Mesenchymal stem cell (in vitro differentiated cells and primary cell): Measurements from ENCODE around the gene AZU1.
A peak's percentile ranks its signal among the peaks of the same experiment; 100 is the strongest.

ENCODE experiments used
- DNase-seq: peaks from one replicate; pipeline ENCODE4 v3.0.0-alpha.2; 2013
- H2AFZ ChIP-seq: one replicate; pipeline ENCODE4 v1.6.1; 2013; ENCODE audit warnings: low read depth, mild to moderate bottlenecking, control low read depth, inconsistent platforms, low read length, moderate library complexity
- H2AK5ac ChIP-seq: 2 replicates; pipeline ENCODE4 v1.6.1; 2013; ENCODE audit warnings: low read length, moderate library complexity, mild to moderate bottlenecking, inconsistent platforms; ENCODE audit not compliant: severe bottlenecking
- H2BK120ac ChIP-seq: one replicate; pipeline ENCODE4 v1.6.1; 2013; ENCODE audit warnings: low read depth, mild to moderate bottlenecking, inconsistent platforms, low read length, moderate library complexity
- H2BK12ac ChIP-seq, 2 experiments: one replicate each; pipeline ENCODE4 v1.6.1; 2013; ENCODE audit warnings: inconsistent platforms in 2 of 2, low read length in 2 of 2, mild to moderate bottlenecking in 2 of 2, moderate library complexity in 2 of 2, control low read depth in 1 of 2
- H2BK15ac ChIP-seq: one replicate; pipeline ENCODE4 v1.6.1; 2013; ENCODE audit warnings: mild to moderate bottlenecking, low read depth, inconsistent platforms; ENCODE audit not compliant: poor library complexity, severe bottlenecking
- H2BK5ac ChIP-seq: 2 replicates; pipeline ENCODE4 v1.6.1; 2013; ENCODE audit warnings: low read depth, mild to moderate bottlenecking, low read length, control low read depth, inconsistent platforms; ENCODE audit not compliant: poor library complexity, severe bottlenecking
- H3K14ac ChIP-seq, 2 experiments: one replicate each; pipeline ENCODE4 v1.6.1; 2013; ENCODE audit warnings: inconsistent platforms in 2 of 2, low read length in 2 of 2, control low read depth in 1 of 2, mild to moderate bottlenecking in 1 of 2, moderate library complexity in 1 of 2
- H3K18ac ChIP-seq, 2 experiments: one replicate each; pipeline ENCODE4 v1.6.1; 2013; ENCODE audit warnings: inconsistent platforms in 2 of 2, low read length in 2 of 2, control low read depth in 1 of 2, low read depth in 1 of 2, mild to moderate bottlenecking in 1 of 2
- H3K23ac ChIP-seq, 2 experiments: one replicate each; pipeline ENCODE4 v1.6.1; 2013; ENCODE audit warnings: inconsistent platforms in 2 of 2, low read length in 2 of 2, mild to moderate bottlenecking in 2 of 2, moderate library complexity in 2 of 2, control low read depth in 1 of 2
- H3K27ac ChIP-seq: 2 replicates; pipeline ENCODE4 v1.5.1; 2013; ENCODE audit warnings: mild to moderate bottlenecking, moderate library complexity, low read length, control low read depth, inconsistent platforms; ENCODE audit not compliant: poor library complexity, severe bottlenecking
- H3K27me3 ChIP-seq, 2 experiments: 2 replicates each; pipeline versions ENCODE4 v1.6.1 to v1.7.0; 2013; ENCODE audit warnings: low read length in 2 of 2, mild to moderate bottlenecking in 2 of 2, moderate library complexity in 2 of 2, control low read depth in 1 of 2, inconsistent platforms in 1 of 2; ENCODE audit not compliant: control insufficient read depth in 1 of 2, insufficient read depth in 1 of 2
- H3K36me3 ChIP-seq, 2 experiments: 2 replicates each; pipeline versions ENCODE4 v1.6.1 to v1.7.0; 2013; ENCODE audit warnings: low read length in 2 of 2, control low read depth in 1 of 2, inconsistent platforms in 1 of 2, low read depth in 1 of 2, mild to moderate bottlenecking in 1 of 2; ENCODE audit not compliant: insufficient read depth in 2 of 2, control insufficient read depth in 1 of 2
- H3K4ac ChIP-seq, 2 experiments: one replicate each; pipeline ENCODE4 v1.6.1; 2013; ENCODE audit warnings: inconsistent platforms in 2 of 2, low read length in 2 of 2, mild to moderate bottlenecking in 2 of 2, moderate library complexity in 2 of 2, control low read depth in 1 of 2, low read depth in 1 of 2
- H3K4me1 ChIP-seq: 2 replicates; pipeline ENCODE4 v1.6.1; 2013; ENCODE audit warnings: low read depth, low read length, control low read depth; ENCODE audit not compliant: control insufficient read depth, insufficient read depth
- H3K4me2 ChIP-seq: 2 replicates; pipeline ENCODE4 v1.6.1; 2013; ENCODE audit warnings: low read length, mild to moderate bottlenecking, inconsistent platforms; ENCODE audit not compliant: poor library complexity, severe bottlenecking
- H3K4me3 ChIP-seq, 2 experiments: 2 replicates each; pipeline versions ENCODE4 v1.5.1 to v1.7.0; 2013; ENCODE audit warnings: low read length in 2 of 2, mild to moderate bottlenecking in 2 of 2, control low read depth in 1 of 2, low read depth in 1 of 2; ENCODE audit not compliant: insufficient read depth in 1 of 2
- H3K79me1 ChIP-seq: replicated peaks from 2 replicates; pipeline ENCODE4 v1.6.1; 2013; ENCODE audit warnings: mild to moderate bottlenecking, control low read depth, low read length, inconsistent platforms; ENCODE audit not compliant: poor library complexity, severe bottlenecking
- H3K9ac ChIP-seq: 2 replicates; pipeline ENCODE4 v1.7.0; 2013; ENCODE audit warnings: mild to moderate bottlenecking, low read length, moderate library complexity
- H3K9me3 ChIP-seq: 2 replicates; pipeline ENCODE4 v1.7.0; 2013; ENCODE audit warnings: mild to moderate bottlenecking, low read length; ENCODE audit not compliant: control insufficient read depth
- H4K8ac ChIP-seq: one replicate; pipeline ENCODE4 v1.6.1; 2013; ENCODE audit warnings: inconsistent platforms, mild to moderate bottlenecking, low read length, moderate library complexity
- H4K91ac ChIP-seq: one replicate; pipeline ENCODE4 v1.6.1; 2013; ENCODE audit warnings: mild to moderate bottlenecking, low read length, inconsistent platforms
- WGBS: methylation state at CpG from one replicate; pipeline ENCODE4 v1.1.7; 2013; ENCODE audit warnings: mixed read lengths; 5-methylcytosine and 5-hydroxymethylcytosine counted together

Gene AZU1

GRCh38 chr19:825897-826644 is 1.6 kb upstream of the AZU1 start:
- no peak overlapping the region for H3K9ac ChIP-seq
- H3K4me2 ChIP-seq, result no peak overlapping the region
- H4K8ac ChIP-seq, result no peak overlapping the region
- H2BK15ac ChIP-seq, result no peak overlapping the region
- no peak overlapping the region for H2AFZ ChIP-seq
- no peak overlapping the region for H2BK5ac ChIP-seq
- H2BK120ac ChIP-seq, result no peak overlapping the region
- H3K27me3 ChIP-seq, result peaks cover 0 to 28% of the 10 kb centered on the region in 2 experiments
- H3K79me1 ChIP-seq, result no peaks in the 10 kb centered on the region
- H2BK12ac ChIP-seq, result no peak overlapping the region
- H3K9me3 ChIP-seq, result no peaks in the 10 kb centered on the region
- no peak overlapping the region for H3K18ac ChIP-seq
- 91% methylated on average over 15 of the region's 19 CpGs for WGBS
- no peaks in the 10 kb centered on the region for H3K36me3 ChIP-seq
- H3K4me1 ChIP-seq, result peaks cover 26% of the 10 kb centered on the region
- no peak overlapping the region for H3K27ac ChIP-seq
- no peak for DNase-seq
- H2AK5ac ChIP-seq, result no peak overlapping the region
- H3K14ac ChIP-seq, result no peak overlapping the region
- H3K4ac ChIP-seq, result no peak overlapping the region
- no peak overlapping the region for H3K23ac ChIP-seq
- H4K91ac ChIP-seq, result no peak overlapping the region
- H3K4me3 ChIP-seq, result no peak overlapping the region

- no peak overlapping the region for H4K8ac ChIP-seq
- H2BK5ac ChIP-seq, result no peak overlapping the region
- H3K14ac ChIP-seq, result no peak overlapping the region
- H3K4me2 ChIP-seq, result no peak overlapping the region
- H3K27ac ChIP-seq, result no peak overlapping the region
- no peak overlapping the region for H2BK120ac ChIP-seq
- H3K23ac ChIP-seq, result no peak overlapping the region
- no peak overlapping the region for H3K9ac ChIP-seq
- H2AFZ ChIP-seq, result no peak overlapping the region
- H2AK5ac ChIP-seq, result no peak overlapping the region
- no peaks in the 10 kb centered on the region for H3K79me1 ChIP-seq
- no peak for DNase-seq
- no peak overlapping the region for H3K18ac ChIP-seq
- no peak overlapping the region for H3K4me3 ChIP-seq
- peaks cover 0 to 33% of the 10 kb centered on the region in 2 experiments for H3K27me3 ChIP-seq
- H3K4me1 ChIP-seq, result peaks cover 14% of the 10 kb centered on the region
- H3K9me3 ChIP-seq, result no peaks in the 10 kb centered on the region
- no peak overlapping the region for H4K91ac ChIP-seq
- no peak overlapping the region for H2BK12ac ChIP-seq
- H3K36me3 ChIP-seq, result no peaks in the 10 kb centered on the region
- 98% methylated on average over 8 of the region's 11 CpGs for WGBS
- no peak overlapping the region for H3K4ac ChIP-seq
- no peak overlapping the region for H2BK15ac ChIP-seq
Measured at GRCh38 chr19:827314-827709, 325 bp upstream of the AZU1 start.

- no peak overlapping the region for H3K27ac ChIP-seq
- DNase-seq, result no peak
- no peak overlapping the region for H2AK5ac ChIP-seq
- H2AFZ ChIP-seq, result no peak overlapping the region
- H4K91ac ChIP-seq, result no peak overlapping the region
- peaks cover 5% of the 10 kb centered on the region for H3K4me1 ChIP-seq
- H3K4ac ChIP-seq, result no peak overlapping the region
- no peak overlapping the region for H4K8ac ChIP-seq
- peaks cover 0 to 24% of the 10 kb centered on the region in 2 experiments for H3K27me3 ChIP-seq
- no peak overlapping the region for H2BK120ac ChIP-seq
- H2BK5ac ChIP-seq, result no peak overlapping the region
- H3K18ac ChIP-seq, result no peak overlapping the region
- WGBS, result 90% methylated on average over 18 of the region's 18 CpGs
- H3K9me3 ChIP-seq, result no peaks in the 10 kb centered on the region
- H3K14ac ChIP-seq, result no peak overlapping the region
- H3K36me3 ChIP-seq, result no peaks in the 10 kb centered on the region
- no peak overlapping the region for H3K9ac ChIP-seq
- no peak overlapping the region for H2BK15ac ChIP-seq
- H3K4me2 ChIP-seq, result no peak overlapping the region
- no peaks in the 10 kb centered on the region for H3K79me1 ChIP-seq
- no peak overlapping the region for H2BK12ac ChIP-seq
- no peak overlapping the region for H3K4me3 ChIP-seq
- no peak overlapping the region for H3K23ac ChIP-seq
Measured at GRCh38 chr19:829129-829758, 1.6 kb downstream of the AZU1 start.

- H3K79me1 ChIP-seq, result no peaks in the 10 kb centered on the region
- H2AFZ ChIP-seq, result no peak overlapping the region
- no peak overlapping the region for H3K4me3 ChIP-seq
- no peak overlapping the region for H2BK120ac ChIP-seq
- no peak overlapping the region for H4K91ac ChIP-seq
- H3K27me3 ChIP-seq, result peaks cover 0 to 30% of the 10 kb centered on the region in 2 experiments
- WGBS, result 71% methylated on average over 33 of the region's 38 CpGs
- H3K9me3 ChIP-seq, result no peaks in the 10 kb centered on the region
- H2AK5ac ChIP-seq, result no peak overlapping the region
- H3K23ac ChIP-seq, result no peak overlapping the region
- no peak overlapping the region for H2BK12ac ChIP-seq
- H3K27ac ChIP-seq, result no peak overlapping the region
- H3K4ac ChIP-seq, result no peak overlapping the region
- peak overlapping the region in 1 of 2 experiments; percentile 20 for H3K14ac ChIP-seq
- no peak overlapping the region for H3K4me2 ChIP-seq
- no peak overlapping the region for H2BK5ac ChIP-seq
- H3K36me3 ChIP-seq, result no peaks in the 10 kb centered on the region
- no peak overlapping the region for H3K9ac ChIP-seq
- H3K4me1 ChIP-seq, result peaks cover 5% of the 10 kb centered on the region
- H3K18ac ChIP-seq, result no peak overlapping the region
- DNase-seq, result no peak
- H4K8ac ChIP-seq, result no peak overlapping the region
- peak overlapping the region; percentile 69 for H2BK15ac ChIP-seq
Measured at GRCh38 chr19:831407-832369, 4.1 kb downstream of the AZU1 start.
